ENCODE measurements around the gene LENG8. TPM values are rescaled to one million over a fixed set of nuclear protein-coding genes. Genes with fewer than 3 reads are reported as not detected.

The LENG8 gene
- total RNA-seq, 2 experiments from 2014 or later: 610 to 639 TPM

DNA sequence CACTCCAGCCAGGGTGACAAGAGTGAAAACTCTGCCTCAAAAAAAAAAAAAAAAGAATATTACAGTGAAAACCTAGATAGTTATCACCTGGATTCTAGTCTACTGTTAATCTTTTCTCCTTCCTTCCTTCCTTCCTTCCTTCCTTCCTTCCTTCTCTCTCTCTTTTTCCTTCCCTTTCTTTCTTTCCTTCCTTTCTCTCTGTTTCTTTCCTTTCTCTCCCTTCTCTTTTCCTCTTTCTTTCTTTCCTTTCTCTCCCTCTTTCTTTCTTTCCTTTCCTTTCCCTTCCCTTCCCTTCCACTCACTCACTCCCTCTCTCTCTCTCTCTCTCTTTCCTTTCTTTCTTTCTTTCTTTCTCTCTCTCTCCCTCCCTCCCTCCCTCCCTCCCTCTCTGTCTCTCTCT lies 43.4 kb upstream of the LENG8 start:
- intact Hi-C loops (cut with DNase I, micrococcal nuclease): no loop called here
- Histone ChIP-seq H3K4me3 (ENCODE audit: low read length) (no peak overlapping the region), H3K27ac (ENCODE audit: low read depth in 1 of 2, low read length in 2 of 2) (no peak overlapping the region), H3K36me3 (ENCODE audit: insufficient read depth, low read length) (no peaks in the 10 kb centered on the region), H3K4me1 (ENCODE audit: insufficient read depth, low read length) (no peaks in the 10 kb centered on the region), H3K9me3 (ENCODE audit: control insufficient read depth in 1 of 2, insufficient read depth in 1 of 2, low read length in 2 of 2) (peaks cover 0 to 5% of the 10 kb centered on the region in 2 experiments), H3K27me3 (ENCODE audit: control insufficient read depth in 1 of 2, insufficient read depth in 2 of 2, low read length in 2 of 2) (no peaks in the 10 kb centered on the region)
- no peak for DNase-seq
- no peaks in the 10 kb centered on the region for H3K9me3 Mint-ChIP-seq
- no peak overlapping the region for H3K27ac Mint-ChIP-seq
- H3K36me3 Mint-ChIP-seq (ENCODE audit: low read depth): no peaks in the 10 kb centered on the region
- no peak for ATAC-seq (ENCODE audit: poor library complexity)
- no peaks in the 10 kb centered on the region for H3K4me1 Mint-ChIP-seq (ENCODE audit: low read depth)
- ChIA-PET CTCF (no interaction called here), POLR2A (no interaction called here)
- no peaks in the 10 kb centered on the region for H3K27me3 Mint-ChIP-seq
- TF ChIP-seq, protein P1, sequence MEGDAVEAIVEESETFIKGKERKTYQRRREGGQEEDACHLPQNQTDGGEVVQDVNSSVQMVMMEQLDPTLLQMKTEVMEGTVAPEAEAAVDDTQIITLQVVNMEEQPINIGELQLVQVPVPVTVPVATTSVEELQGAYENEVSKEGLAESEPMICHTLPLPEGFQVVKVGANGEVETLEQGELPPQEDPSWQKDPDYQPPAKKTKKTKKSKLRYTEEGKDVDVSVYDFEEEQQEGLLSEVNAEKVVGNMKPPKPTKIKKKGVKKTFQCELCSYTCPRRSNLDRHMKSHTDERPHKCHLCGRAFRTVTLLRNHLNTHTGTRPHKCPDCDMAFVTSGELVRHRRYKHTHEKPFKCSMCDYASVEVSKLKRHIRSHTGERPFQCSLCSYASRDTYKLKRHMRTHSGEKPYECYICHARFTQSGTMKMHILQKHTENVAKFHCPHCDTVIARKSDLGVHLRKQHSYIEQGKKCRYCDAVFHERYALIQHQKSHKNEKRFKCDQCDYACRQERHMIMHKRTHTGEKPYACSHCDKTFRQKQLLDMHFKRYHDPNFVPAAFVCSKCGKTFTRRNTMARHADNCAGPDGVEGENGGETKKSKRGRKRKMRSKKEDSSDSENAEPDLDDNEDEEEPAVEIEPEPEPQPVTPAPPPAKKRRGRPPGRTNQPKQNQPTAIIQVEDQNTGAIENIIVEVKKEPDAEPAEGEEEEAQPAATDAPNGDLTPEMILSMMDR (IDR thresholded peaks at IDR 0.05): no peak
- H3K4me3 Mint-ChIP-seq: no peak overlapping the region

DNA sequence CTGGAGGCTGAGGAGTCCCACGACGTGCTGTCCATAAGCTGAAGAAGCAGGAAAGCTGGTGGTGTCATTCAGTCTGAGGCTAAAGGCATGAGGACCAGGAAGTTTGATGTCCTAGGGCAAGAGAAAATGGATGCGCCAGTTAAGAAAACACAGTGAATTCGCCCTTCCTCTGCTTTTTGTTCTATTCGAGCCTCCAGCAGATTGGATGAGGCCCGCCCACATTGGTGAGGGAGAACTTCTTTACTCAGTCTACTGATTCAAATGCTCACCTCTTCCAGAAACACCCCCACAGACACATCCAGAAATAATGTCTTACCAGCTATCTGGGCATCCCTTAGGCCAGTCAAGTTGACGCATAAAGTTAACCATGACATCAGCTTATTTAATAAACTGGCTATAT lies 41.2 kb upstream of the LENG8 start:
- no peak for DNase-seq
- Histone ChIP-seq H3K27ac (ENCODE audit: low read depth in 1 of 2, low read length in 2 of 2) (no peak overlapping the region), H3K9me3 (ENCODE audit: control insufficient read depth in 1 of 2, insufficient read depth in 1 of 2, low read length in 2 of 2) (peaks cover 0 to 5% of the 10 kb centered on the region in 2 experiments), H3K36me3 (ENCODE audit: insufficient read depth, low read length) (no peaks in the 10 kb centered on the region), H3K4me1 (ENCODE audit: insufficient read depth, low read length) (no peaks in the 10 kb centered on the region), H3K4me3 (ENCODE audit: low read length) (no peak overlapping the region), H3K27me3 (ENCODE audit: control insufficient read depth in 1 of 2, insufficient read depth in 2 of 2, low read length in 2 of 2) (peaks cover 0 to 2% of the 10 kb centered on the region in 2 experiments)
- Mint-ChIP-seq H3K27ac (peak overlapping the region; percentile 27), H3K36me3 (ENCODE audit: low read depth) (no peaks in the 10 kb centered on the region), H3K4me3 (no peak overlapping the region), H3K9me3 (no peaks in the 10 kb centered on the region), H3K4me1 (ENCODE audit: low read depth) (no peaks in the 10 kb centered on the region), H3K27me3 (peaks cover 2% of the 10 kb centered on the region)
- TF ChIP-seq, protein P1 (IDR thresholded peaks at IDR 0.05): no peak
- intact Hi-C loops (cut with DNase I, micrococcal nuclease): no loop called here
- CTCF ChIA-PET: no interaction called here
- POLR2A ChIA-PET: no interaction called here
- no peak for ATAC-seq (ENCODE audit: poor library complexity)

DNA sequence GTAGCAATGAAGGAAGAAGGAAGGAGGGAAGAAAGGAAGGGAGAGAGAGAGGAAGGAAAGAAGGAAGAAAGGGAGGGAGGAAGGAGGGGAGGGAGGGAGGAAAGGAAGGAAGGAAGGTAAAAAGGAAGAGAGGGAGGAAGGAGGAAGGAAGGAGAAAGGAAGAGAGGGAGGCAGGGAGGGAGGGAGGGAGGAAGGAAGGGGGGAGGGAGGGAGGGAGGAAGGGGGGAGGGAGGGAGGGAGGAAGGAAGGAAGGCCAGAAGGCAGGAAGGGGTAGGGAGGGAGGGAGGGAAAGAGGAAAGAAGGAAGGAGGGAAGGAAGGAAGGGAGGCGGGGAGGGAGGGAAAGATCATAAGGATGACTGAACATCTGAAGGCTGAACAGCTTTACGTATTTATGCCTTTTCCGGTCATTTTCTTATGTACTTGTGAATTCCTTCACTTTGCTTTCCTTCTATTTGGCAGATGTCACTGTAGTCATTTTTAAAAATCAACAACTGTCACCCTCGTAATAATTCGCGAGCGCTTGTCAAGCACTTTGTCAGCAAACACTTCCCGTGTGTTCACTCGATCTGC lies 40.5 kb upstream of the LENG8 start:
- Mint-ChIP-seq H3K4me1 (ENCODE audit: low read depth) (no peaks in the 10 kb centered on the region), H3K36me3 (ENCODE audit: low read depth) (no peaks in the 10 kb centered on the region), H3K4me3 (no peak overlapping the region), H3K27ac (peak overlapping the region; percentile 27), H3K9me3 (no peaks in the 10 kb centered on the region), H3K27me3 (peaks cover 9% of the 10 kb centered on the region)
- TF ChIP-seq, protein P1 (IDR thresholded peaks at IDR 0.05): no peak
- H3K27ac ChIP-seq (ENCODE audit: low read depth in 1 of 2, low read length in 2 of 2): no peak overlapping the region
- H3K4me1 ChIP-seq (ENCODE audit: insufficient read depth, low read length): no peaks in the 10 kb centered on the region
- POLR2A ChIA-PET: no interaction called here
- H3K27me3 ChIP-seq (ENCODE audit: control insufficient read depth in 1 of 2, insufficient read depth in 2 of 2, low read length in 2 of 2): peaks cover 0 to 7% of the 10 kb centered on the region in 2 experiments
- CTCF ChIA-PET: no interaction called here
- DNase-seq: no peak
- ATAC-seq (ENCODE audit: poor library complexity): no peak
- intact Hi-C loops (cut with DNase I, micrococcal nuclease): no loop called here
- H3K4me3 ChIP-seq (ENCODE audit: low read length): no peak overlapping the region
- no peaks in the 10 kb centered on the region for H3K36me3 ChIP-seq (ENCODE audit: insufficient read depth, low read length)
- peaks cover 0 to 5% of the 10 kb centered on the region in 2 experiments for H3K9me3 ChIP-seq (ENCODE audit: control insufficient read depth in 1 of 2, insufficient read depth in 1 of 2, low read length in 2 of 2)

Data from CD4-positive, alpha-beta T cell (primary cell).